GM18861 (cell line): ENCODE data around the gene SLC25A17.
"Not testable (repeated sequence)": the region's sequence is repeated elsewhere in the genome, so short reads cannot be mapped to it uniquely, and the experiment has no call there.

Source experiments
- ATAC-seq: cut with Tn5 transposase; IDR thresholded peaks from one replicate; pipeline ENCODE4 v1.9.1; 2021; ENCODE audit not compliant: unreplicated experiment

Gene SLC25A17

GRCh38 chr22:40819599-40820140 is 524 bp upstream of the SLC25A17 start:
- ATAC-seq, result no peak

GRCh38 chr22:40818192-40818746 is 877 bp downstream of the SLC25A17 start:
- ATAC-seq, result no peak

- no peak for ATAC-seq
Observed at GRCh38 chr22:40817737-40818136, 1.4 kb downstream of the SLC25A17 start.

- no peak for ATAC-seq
Observed at GRCh38 chr22:40813912-40814315, 5.2 kb downstream of the SLC25A17 start.

- no peak for ATAC-seq
Observed at GRCh38 chr22:40808018-40808841, 10.9 kb downstream of the SLC25A17 start.

- ATAC-seq, result no peak
Observed at GRCh38 chr22:40806711-40807110, 12.4 kb downstream of the SLC25A17 start.

- no peak for ATAC-seq
Observed at GRCh38 chr22:40805699-40806203, 13.4 kb downstream of the SLC25A17 start.

GRCh38 chr22:40805239-40805638 is 13.9 kb downstream of the SLC25A17 start:
- ATAC-seq, result no peak

- no peak for ATAC-seq
Observed at GRCh38 chr22:40803321-40803720, 15.8 kb downstream of the SLC25A17 start.

- no peak for ATAC-seq
Observed at GRCh38 chr22:40799008-40799407, 20.1 kb downstream of the SLC25A17 start.

- no peak for ATAC-seq
Observed at GRCh38 chr22:40797427-40797826, 21.7 kb downstream of the SLC25A17 start.

- no peak for ATAC-seq
Observed at GRCh38 chr22:40792451-40792850, 26.7 kb downstream of the SLC25A17 start.

GRCh38 chr22:40791241-40791640 is 27.9 kb downstream of the SLC25A17 start:
- ATAC-seq, result no peak

- ATAC-seq, result no peak
Observed at GRCh38 chr22:40789131-40789530, 30.0 kb downstream of the SLC25A17 start.

GRCh38 chr22:40782521-40782920 is 36.6 kb downstream of the SLC25A17 start:
- no peak for ATAC-seq

GRCh38 chr22:40781749-40782148 is 37.4 kb downstream of the SLC25A17 start:
- ATAC-seq, result not testable (repeated sequence)

- ATAC-seq, result no peak
Observed at GRCh38 chr22:40769761-40770160, 49.4 kb downstream of the SLC25A17 start.

GRCh38 chr22:40768206-40768605 is 50.9 kb downstream of the SLC25A17 start:
- ATAC-seq, result no peak

GRCh38 chr22:40766956-40767355 is 52.2 kb downstream of the SLC25A17 start:
- no peak for ATAC-seq

- ATAC-seq, result no peak
Observed at GRCh38 chr22:40764763-40765441, 54.2 kb downstream of the SLC25A17 start.

GRCh38 chr22:40759294-40759840 is 59.8 kb downstream of the SLC25A17 start:
- ATAC-seq, result no peak
